Stomach (tissue), 4 donors: ENCODE results near the gene SCAF8.

Experiments
- EP300 ChIP-seq: sonication (generic); formaldehyde crosslinking; IDR thresholded peaks from one replicate; pipeline ENCODE4 v1.6.1; 2017; ENCODE audit warnings: antibody characterized with exemption
- POLR2A ChIP-seq, 4 donors: fragments of 450-650 bp; IDR thresholded peaks; one replicate each; pipeline ENCODE4 v1.6.1; 2016; ENCODE audit warnings: antibody characterized with exemption in 4 of 4, control low read depth in 2 of 4, mild to moderate bottlenecking in 1 of 4, moderate library complexity in 1 of 4
- TF ChIP-seq, protein P1 (sequence below), 7 experiments: fragments of 450-650 bp in 4 of 7; fragments of 200-600 bp in 3 of 7; sonication (generic) in 3 of 7; IDR thresholded peaks; one replicate each; pipeline ENCODE4 v1.5.1; 2016 to 2019; ENCODE audit warnings: antibody characterized with exemption in 7 of 7, control low read depth in 2 of 7, mild to moderate bottlenecking in 1 of 7

DNA sequence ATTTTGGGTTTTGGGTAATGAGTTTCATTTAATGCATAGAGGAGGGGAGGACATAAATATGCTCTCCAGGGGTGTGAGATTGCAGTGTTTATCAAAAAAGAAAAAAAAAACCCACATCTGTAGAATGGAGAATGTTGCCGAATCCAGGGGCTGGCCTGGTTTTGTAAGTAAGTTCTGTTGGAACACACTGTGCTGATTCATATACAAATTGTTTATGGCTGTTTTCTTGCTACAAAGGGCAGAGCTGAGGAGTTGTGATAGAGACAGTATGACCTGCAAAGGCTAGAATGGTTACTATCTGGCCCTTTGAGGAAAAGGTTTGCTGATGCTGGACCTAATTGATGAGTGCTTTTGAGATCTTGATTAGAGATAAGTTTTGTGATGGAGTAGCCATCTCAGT, 30.4 kb downstream of the SCAF8 start:
- TF ChIP-seq, protein P1, sequence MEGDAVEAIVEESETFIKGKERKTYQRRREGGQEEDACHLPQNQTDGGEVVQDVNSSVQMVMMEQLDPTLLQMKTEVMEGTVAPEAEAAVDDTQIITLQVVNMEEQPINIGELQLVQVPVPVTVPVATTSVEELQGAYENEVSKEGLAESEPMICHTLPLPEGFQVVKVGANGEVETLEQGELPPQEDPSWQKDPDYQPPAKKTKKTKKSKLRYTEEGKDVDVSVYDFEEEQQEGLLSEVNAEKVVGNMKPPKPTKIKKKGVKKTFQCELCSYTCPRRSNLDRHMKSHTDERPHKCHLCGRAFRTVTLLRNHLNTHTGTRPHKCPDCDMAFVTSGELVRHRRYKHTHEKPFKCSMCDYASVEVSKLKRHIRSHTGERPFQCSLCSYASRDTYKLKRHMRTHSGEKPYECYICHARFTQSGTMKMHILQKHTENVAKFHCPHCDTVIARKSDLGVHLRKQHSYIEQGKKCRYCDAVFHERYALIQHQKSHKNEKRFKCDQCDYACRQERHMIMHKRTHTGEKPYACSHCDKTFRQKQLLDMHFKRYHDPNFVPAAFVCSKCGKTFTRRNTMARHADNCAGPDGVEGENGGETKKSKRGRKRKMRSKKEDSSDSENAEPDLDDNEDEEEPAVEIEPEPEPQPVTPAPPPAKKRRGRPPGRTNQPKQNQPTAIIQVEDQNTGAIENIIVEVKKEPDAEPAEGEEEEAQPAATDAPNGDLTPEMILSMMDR (IDR thresholded peaks at IDR 0.05), result no peak
- TF ChIP-seq EP300 (no peak), POLR2A (IDR thresholded peaks at IDR 0.05) (no peak)
